ENCODE data around the gene ABITRAM.

DNA sequence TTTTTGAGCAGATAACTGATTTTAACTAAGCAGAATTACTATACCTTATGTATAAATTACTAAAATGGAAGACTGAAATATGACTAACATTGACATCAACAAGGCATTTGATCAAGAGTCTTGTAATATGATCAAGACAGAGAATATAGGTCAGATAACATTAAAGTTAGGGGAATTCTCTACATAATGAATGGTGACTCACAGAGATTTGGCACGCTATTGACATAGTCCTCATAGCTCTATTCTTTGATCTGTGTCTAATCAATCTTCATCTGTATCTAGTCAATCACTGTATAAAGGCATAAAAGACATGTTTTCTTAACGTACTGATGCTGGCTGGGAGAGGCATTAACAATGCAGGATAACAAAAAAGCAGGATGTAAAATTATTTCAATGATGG lies 17.4 kb downstream of the ABITRAM start:
- TF ChIP-seq, protein P1, sequence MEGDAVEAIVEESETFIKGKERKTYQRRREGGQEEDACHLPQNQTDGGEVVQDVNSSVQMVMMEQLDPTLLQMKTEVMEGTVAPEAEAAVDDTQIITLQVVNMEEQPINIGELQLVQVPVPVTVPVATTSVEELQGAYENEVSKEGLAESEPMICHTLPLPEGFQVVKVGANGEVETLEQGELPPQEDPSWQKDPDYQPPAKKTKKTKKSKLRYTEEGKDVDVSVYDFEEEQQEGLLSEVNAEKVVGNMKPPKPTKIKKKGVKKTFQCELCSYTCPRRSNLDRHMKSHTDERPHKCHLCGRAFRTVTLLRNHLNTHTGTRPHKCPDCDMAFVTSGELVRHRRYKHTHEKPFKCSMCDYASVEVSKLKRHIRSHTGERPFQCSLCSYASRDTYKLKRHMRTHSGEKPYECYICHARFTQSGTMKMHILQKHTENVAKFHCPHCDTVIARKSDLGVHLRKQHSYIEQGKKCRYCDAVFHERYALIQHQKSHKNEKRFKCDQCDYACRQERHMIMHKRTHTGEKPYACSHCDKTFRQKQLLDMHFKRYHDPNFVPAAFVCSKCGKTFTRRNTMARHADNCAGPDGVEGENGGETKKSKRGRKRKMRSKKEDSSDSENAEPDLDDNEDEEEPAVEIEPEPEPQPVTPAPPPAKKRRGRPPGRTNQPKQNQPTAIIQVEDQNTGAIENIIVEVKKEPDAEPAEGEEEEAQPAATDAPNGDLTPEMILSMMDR (IDR thresholded peaks at IDR 0.05), result no peak
- TF ChIP-seq POLR2AphosphoS5 (IDR thresholded peaks at IDR 0.05), result no peak
